HepG2 (cell line): Measurements from ENCODE around the gene LRR1. TPM values are rescaled to one million over a fixed set of nuclear protein-coding genes. Genes with fewer than 3 reads are reported as not detected.

ENCODE experiments used
- ARNT2 ChIP-seq: sonication (generic); formaldehyde crosslinking; IDR thresholded peaks from 2 replicates; pipeline ENCODE4 v1.8.0; 2022; ENCODE audit warnings: mild to moderate bottlenecking, low read depth, missing genetic modification reagents, moderate library complexity
- CEBPZ ChIP-seq: IDR thresholded peaks from 2 replicates; pipeline ENCODE4 v1.6.1; 2012; ENCODE audit warnings: low read length, improper control_type of control experiment
- KLF12 ChIP-seq: sonication (generic); formaldehyde crosslinking; IDR thresholded peaks from 2 replicates; pipeline ENCODE4 v1.4.0; 2020; ENCODE audit warnings: missing genetic modification reagents, borderline replicate concordance
- KMT2A ChIP-seq: sonication (generic); formaldehyde crosslinking; IDR thresholded peaks from 2 replicates; pipeline ENCODE4 v1.4.0; 2020; ENCODE audit warnings: missing genetic modification reagents
- NCOA2 ChIP-seq: sonication (generic); formaldehyde crosslinking; IDR thresholded peaks from 2 replicates; pipeline ENCODE4 v1.8.0; 2022; ENCODE audit warnings: inconsistent platforms
- POLR2AphosphoS2 ChIP-seq: IDR thresholded peaks from 2 replicates; pipeline ENCODE4 v1.6.1; 2011; ENCODE audit warnings: low read depth, low read length, improper control_type of control experiment
- SIN3B ChIP-seq: fragments of 150-350 bp; IDR thresholded peaks from 2 replicates; pipeline ENCODE4 v1.6.1; 2014; ENCODE audit warnings: low read length
- SNAPC2 ChIP-seq: sonication (generic); formaldehyde crosslinking; IDR thresholded peaks from 2 replicates; pipeline ENCODE4 v1.8.1; 2022; ENCODE audit warnings: mild to moderate bottlenecking, missing genetic modification reagents
- SRSF1 ChIP-seq: fragments of 200-400 bp; formaldehyde crosslinking; optimal IDR thresholded peaks from 2 replicates; pipeline ENCODE3; 2017; ENCODE audit warnings: mild to moderate bottlenecking, low read depth, low read length, moderate library complexity
- ZBTB43 ChIP-seq: sonication (generic); formaldehyde crosslinking; conservative IDR thresholded peaks from 2 replicates; pipeline ENCODE4 v1.4.0; 2020; ENCODE audit warnings: missing genetic modification reagents
- ZNF296 ChIP-seq: sonication (generic); formaldehyde crosslinking; conservative IDR thresholded peaks from 2 replicates; pipeline ENCODE4 v1.5.0; 2020; ENCODE audit warnings: mild to moderate bottlenecking, missing genetic modification reagents
- ZNF564 ChIP-seq: sonication (generic); formaldehyde crosslinking; IDR thresholded peaks from 2 replicates; pipeline ENCODE4 v1.8.1; 2023; ENCODE audit warnings: mild to moderate bottlenecking, missing genetic modification reagents
- ZNF687 ChIP-seq: sonication (generic); formaldehyde crosslinking; IDR thresholded peaks from 2 replicates; pipeline ENCODE4 v1.5.1; 2020; ENCODE audit warnings: mild to moderate bottlenecking, missing genetic modification reagents, moderate library complexity
- ZSCAN29 ChIP-seq: sonication (generic); formaldehyde crosslinking; conservative IDR thresholded peaks from 2 replicates; pipeline ENCODE4 v1.4.0; 2020; ENCODE audit warnings: mild to moderate bottlenecking, missing genetic modification reagents
- ZSCAN5A ChIP-seq: sonication (generic); formaldehyde crosslinking; IDR thresholded peaks from 2 replicates; pipeline ENCODE4 v1.8.0; 2022; ENCODE audit warnings: mild to moderate bottlenecking, missing genetic modification reagents, borderline replicate concordance
- polyA plus RNA-seq, 8 experiments: library from polyadenylated mRNA; depleted of rRNA in 3 of 8; stranded (reverse) in 7 of 8; unstranded in 1 of 8; fragments of >200 nt; fragmentation: Illumina TruSeq in 4 of 8; extraction: Trizol in 4 of 8; gene quantifications; 2 replicates each; pipeline versions ENCODE4 v1.2.1 to v1.2.3, GENCODE V29; 2011 to 2016; ENCODE audit warnings: low read depth in 4 of 8, missing spikeins in 1 of 8, mixed read lengths in 1 of 8; ENCODE audit not compliant: insufficient read depth in 1 of 8
- total RNA-seq, 5 experiments: library from RNA; depleted of rRNA; stranded (reverse); fragments of >200 nt; fragmentation: Illumina TruSeq; extraction: Trizol; gene quantifications; 2 replicates each; pipeline ENCODE4 v1.2.3, GENCODE V29; 2016; ENCODE audit warnings: low read depth in 1 of 5

Gene LRR1
- total and polyA plus RNA-seq, 2 of the 13 experiments (the other 11 are each of a cell fraction or from before 2014, with no cell fraction given): 7.0 to 36.2 TPM

GRCh38 chr14:49620182-49621113 is 21.7 kb downstream of the LRR1 start, which contains the start of the genes MGAT2 and RPL36AL (continued):
- TF ChIP-seq KLF12 (CRISPR knock-in tag): peak; percentile 59; the same call in 1 of the 2 replicates
- TF ChIP-seq SIN3B: 0 out of 2 replicates have a peak, but pooled peaks have one; percentile 25
- peak; percentile 73; the same call in 1 of the 2 replicates for TF ChIP-seq ZSCAN5A (CRISPR knock-in tag)
- no peak for TF ChIP-seq CEBPZ
- TF ChIP-seq SNAPC2 (CRISPR knock-in tag): peak; percentile 93
- TF ChIP-seq SRSF1: peak; percentile 28
- TF ChIP-seq ZNF687 (CRISPR knock-in tag): peak; percentile 85
- TF ChIP-seq ZSCAN29 (CRISPR knock-in tag): no peak
- TF ChIP-seq ZBTB43 (CRISPR knock-in tag): 0 out of 2 replicates have a peak, but pooled peaks have one; percentile 22
- peak; percentile 22 for TF ChIP-seq ZNF564 (CRISPR knock-in tag)
- peak; percentile 95 for TF ChIP-seq KMT2A (CRISPR knock-in tag)
- TF ChIP-seq POLR2AphosphoS2: peak; percentile 65
- peak; percentile 62; the same call in 1 of the 2 replicates for TF ChIP-seq ARNT2
- peak; percentile 39; the same call in 1 of the 2 replicates for TF ChIP-seq ZNF296 (CRISPR knock-in tag)
- TF ChIP-seq NCOA2 (CRISPR knock-in tag): no peak
